GM18873 (cell line): Measurements from ENCODE around the gene EMID1.
A peak's percentile ranks its signal among the peaks of the same experiment; 100 is the strongest.

Experiments
- ATAC-seq: cut with Tn5 transposase; IDR thresholded peaks from one replicate; pipeline ENCODE4 v1.9.1; 2021; ENCODE audit warnings: mild to moderate bottlenecking, moderate library complexity, moderate number of reproducible peaks; ENCODE audit not compliant: unreplicated experiment, low FRiP score

Gene EMID1

DNA sequence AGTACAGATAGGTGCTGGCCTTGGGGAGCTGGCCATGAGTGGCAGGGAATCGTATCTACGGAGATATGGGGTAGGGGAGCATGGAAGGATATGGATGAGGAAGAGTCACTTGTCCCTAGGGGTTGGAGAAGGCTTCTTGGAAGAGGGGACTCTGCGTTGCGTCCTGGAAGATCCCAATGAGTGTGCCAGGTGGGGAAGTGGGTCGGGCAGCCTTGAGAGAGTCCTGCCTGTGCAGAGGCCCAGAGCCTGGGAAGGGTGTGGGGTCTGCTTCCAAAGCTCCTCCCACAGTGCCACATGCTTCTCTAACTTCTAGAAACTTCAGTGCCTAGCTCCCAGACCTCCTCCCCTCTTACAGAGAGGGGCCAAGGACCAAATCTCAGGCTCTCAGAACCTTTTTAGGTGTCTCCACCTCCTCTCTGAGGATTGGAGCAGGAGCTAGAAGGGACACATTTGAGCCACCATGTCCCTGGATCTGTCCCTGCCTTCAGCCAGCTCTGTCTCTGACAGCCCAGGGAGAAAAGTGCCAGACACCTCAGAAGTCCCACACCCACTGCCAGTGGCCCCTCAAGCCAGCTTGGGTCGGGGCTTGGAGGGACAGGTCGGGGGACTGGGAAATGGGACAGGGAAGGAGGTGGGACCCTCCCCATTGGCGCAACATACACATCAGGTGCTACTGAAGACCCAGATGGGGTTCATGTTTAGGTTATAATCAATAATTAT is 51.1 kb downstream of the EMID1 start:
- ATAC-seq, result no peak

DNA sequence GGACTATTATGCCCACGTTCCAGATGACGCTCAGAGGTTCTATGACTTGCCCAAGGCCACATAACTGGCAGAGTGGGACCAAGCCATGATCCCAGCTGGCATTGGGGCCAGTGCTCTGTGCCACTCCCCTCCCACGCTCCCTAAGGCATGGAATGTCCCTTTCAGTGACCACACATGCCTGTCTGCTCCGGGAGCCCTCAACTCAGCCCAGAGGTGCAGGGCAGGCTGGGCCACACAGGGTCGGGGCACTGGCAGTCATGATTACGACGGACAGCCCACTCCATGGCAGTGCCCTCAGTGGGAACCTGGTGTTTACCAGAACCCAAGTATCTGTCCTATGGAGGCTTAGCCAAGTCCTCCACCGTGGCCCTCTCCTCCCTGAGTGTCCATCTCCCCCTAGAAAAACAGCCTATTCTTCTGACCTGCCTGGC is 52.1 kb downstream of the EMID1 start:
- ATAC-seq, result no peak

DNA sequence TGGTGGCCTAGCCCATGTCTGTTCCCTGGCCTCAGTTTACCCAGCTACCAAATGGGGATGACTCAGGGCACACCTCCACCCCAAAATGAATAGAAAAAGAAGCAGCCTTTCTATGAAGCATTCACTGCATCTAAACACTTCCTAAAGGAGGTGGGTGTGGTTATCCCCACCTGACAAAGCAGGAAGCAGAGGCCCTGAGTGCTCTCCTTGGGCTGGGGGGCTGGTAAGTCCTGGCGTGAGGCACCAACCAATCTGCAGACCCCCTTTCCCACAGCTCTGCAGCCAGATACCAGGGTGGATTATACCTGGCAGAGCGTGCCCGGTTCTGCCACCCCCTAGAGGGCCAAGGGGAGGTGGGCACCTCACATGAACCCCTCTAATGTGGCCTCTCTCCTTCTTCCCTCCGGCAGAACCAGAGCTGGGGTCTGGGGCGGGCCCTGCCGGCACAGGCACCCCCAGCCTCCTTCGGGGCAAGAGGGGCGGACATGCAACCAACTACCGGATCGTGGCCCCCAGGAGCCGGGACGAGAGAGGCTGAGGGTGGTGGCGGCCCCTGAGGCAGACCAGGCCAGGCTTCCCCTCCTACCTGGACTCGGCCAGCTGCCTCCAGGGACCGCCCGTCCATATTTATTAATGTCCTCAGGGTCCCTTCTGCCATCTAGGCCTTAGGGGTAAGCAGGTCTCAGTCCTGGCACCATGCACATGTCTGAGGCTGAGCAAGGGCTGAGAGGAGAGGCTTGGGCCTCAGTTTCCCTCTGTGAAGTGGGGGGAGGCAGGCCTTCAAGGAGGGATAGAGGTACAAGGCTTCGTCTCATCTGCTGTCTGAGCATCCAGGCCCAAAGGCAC is 52.9 kb downstream of the EMID1 start:
- ATAC-seq, result no peak

DNA sequence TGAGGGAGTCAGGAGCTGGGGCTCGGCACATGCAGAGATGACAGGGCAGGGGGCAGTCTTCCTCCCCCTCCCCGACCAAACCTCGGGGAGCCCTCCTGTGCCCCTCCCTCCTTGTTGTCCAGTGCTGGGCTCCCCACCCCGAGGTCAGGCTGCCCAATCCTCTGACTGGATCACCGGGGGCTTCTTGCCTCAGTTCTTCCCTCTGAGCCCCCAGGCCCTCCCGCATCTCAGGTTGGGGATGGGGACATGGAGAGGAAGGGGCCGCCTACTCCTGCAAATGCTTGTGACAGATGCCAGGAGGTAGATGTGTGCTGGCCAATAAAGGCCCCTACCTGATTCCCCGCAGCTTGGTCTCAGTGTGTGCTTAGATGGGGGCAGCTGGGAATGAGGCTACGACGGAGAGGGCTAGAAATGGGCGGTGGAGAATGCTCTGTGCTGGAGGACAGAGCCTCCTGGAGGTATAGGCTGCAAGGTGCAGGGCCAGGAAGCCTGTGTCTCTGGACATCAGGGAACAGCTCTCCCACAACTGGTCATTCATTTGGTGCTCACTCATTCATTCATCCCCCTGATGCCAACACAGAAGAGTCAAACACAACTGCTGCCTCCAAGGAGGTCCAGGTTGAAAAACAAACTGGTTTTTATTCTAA is 53.7 kb downstream of the EMID1 start:
- ATAC-seq, result no peak

DNA sequence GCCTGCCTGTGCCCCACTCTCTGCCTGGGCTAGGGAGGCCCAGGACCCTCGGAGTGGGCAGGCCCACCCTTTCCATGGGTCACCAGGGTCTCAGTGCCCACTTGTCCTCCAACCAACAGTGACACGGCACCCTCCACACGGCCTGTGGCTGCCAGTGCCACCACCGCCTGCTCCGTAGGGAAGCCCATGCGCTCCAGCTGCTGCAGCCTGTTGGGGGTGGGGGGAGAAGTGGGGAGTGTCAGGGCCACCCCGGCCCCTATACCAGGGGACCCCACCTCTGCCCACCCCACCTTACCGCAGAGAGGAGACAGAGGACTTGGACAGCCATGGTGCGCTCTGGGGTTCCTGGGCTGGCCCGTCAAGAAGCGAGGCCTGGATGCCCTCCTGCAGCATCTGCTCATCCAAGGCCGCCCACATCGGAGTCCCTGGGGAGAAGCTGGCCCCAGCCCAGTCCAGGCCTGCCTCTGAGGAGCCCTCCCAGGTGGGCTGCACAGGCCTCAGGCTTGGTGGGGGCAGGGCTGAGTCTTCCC is 54.4 kb downstream of the EMID1 start:
- no peak for ATAC-seq

DNA sequence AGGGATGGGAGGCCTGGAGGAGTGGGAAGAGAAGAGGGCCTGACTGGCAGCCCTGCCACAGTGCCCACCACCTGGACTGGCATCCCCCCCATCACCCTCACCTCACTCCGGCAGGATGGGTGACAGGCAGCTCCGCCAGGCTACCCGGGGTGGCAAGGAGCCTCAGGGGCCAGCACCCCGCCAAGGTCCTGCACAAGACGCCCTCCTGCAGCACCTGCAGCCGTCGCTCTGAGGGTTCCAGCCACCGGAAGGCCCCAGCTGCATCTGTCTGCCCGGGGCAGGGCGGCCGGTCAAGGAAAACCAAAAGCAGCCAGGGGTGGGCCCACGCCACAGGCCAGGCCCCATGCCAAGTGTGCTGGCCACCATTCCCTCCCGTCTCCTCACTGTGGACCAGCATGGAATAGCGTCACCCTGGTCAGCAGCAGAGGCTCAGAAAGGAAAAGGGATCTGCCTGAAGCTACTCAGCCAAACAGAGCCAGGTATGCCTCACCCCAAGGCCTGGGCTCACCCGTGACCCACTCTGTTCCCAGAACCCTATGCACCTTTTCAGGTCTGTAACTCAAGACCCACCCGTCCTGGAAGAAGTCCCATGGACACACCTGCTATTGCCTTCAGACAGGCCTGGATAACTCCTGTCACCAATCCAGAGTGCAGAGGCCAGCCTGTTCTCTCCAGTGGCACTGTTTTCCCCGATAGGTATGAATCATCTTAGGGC is 55.1 kb downstream of the EMID1 start:
- no peak for ATAC-seq

DNA sequence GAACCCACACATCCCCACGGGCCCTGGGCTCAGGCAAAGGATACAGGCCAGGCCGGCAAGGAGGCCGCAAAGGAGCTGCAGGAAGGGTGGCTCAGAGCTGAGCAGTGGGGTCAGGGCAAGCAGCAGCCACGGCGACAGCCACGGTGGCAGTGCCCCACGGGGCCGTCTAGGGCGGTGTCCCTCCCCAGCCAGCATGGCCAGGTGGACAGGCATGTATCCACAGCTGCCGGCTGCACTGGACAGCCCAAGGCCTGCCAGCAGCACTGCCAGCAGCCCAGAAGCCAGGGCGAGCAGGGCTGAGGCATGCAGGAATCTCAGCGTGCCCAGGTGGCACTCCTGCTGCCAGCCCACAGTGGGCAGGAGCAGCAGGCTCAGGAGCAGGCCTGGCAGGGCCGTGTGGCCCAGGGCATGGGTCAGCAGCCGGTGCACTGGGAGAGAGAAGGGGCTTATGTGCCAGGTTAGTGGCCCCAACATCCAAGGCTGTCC is 58.1 kb downstream of the EMID1 start:
- no peak for ATAC-seq

DNA sequence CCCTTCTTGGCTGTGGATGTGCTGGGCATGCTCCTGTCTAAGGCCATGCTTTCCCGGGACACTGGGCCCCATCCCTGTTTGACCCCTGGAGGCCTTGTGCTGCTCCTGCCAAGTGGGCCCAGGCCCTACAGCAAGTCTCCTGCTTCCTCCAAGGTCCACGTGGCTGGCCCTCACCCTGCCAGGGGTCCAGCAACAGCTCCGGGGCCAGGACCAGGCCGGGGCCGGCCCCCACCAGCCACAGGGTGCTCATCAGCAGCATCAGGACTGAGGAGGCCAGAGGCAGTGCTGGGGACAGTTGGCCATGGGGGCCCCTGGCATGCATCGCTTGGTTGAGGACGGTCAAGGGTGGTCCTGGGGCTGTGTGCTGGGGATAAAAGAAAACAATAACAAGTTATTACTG is 59.6 kb downstream of the EMID1 start:
- no peak for ATAC-seq

DNA sequence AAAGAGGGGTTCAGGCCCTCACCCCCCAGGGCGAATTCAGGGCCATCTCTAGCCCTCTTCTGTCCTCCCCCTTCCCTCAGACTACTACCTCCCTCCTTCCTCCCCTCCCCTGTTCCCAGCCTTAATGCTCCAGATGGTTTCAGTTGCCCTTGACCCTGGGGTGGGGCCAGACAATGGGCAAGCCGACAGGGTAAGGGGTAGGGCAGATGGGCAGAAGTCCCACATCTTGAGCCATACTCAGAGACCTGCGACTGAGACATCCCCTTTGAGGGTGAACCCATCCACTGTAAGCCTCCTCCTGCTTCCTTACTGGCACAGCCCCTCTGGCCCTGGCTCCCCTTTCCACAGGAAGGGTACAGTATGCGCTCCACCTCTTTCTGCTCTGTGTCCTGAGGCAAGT is 60.2 kb downstream of the EMID1 start:
- ATAC-seq, result no peak

DNA sequence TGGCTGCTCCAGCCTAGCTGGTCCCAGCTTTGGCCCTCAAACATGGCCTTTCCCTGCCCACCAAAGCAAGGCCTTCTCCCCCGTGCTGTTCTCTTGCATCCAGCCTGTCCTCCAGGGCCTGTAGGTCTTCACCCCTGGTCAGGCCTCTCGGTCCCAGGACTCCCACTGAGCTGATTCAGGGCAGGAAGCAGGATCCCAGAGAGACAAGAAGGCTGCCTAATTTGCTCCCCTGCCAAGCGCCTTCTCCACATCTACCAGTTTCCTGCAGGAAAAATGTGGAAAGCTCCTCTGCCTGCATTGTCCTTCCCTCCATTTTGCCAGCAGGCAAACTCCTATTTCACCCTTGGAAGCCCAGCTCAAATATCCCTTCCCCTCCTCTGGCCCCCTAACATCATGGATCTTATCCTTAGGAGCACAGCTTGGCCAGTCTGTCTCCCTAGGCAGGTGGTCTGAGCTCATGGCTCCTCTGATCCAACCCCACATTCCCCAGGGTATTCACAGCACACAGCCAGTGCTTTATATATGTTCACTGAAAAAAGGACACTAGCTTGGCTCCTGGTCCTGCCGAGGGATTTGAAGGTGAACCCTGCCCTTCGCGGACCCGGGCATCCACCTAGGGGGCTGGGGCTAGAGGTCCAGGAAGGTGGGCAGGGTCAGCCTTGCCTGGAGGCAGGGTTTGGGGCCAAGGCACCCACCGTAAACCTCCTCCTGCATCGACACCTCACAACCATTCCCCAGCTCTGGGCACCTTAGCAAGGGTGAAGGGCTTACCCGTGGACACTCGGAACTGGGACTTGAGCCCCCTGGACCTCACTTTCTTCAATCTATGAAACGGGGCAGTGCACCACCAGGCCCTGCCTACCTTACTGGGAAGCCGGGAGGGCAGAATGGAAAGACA is 61.1 kb downstream of the EMID1 start:
- ATAC-seq, result no peak

DNA sequence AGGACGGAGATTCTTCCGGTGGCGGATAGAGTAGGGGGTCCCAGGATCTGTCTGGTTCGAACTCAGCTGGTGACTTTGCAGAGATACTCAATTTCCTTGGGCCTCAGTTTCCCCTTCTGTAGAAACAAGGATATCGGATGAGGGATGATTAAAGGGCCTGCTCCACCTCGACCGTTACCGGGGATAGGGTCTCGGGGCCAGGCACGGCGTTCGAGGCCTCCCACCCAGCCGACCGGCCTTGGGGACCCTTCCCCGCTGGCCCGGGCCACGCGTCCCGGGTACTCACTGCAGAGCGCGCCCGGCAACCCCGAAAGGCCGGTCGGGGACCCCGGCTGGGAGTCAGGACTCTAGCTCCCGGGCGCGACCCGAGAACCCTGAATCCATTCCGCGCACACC is 61.8 kb downstream of the EMID1 start:
- no peak for ATAC-seq

DNA sequence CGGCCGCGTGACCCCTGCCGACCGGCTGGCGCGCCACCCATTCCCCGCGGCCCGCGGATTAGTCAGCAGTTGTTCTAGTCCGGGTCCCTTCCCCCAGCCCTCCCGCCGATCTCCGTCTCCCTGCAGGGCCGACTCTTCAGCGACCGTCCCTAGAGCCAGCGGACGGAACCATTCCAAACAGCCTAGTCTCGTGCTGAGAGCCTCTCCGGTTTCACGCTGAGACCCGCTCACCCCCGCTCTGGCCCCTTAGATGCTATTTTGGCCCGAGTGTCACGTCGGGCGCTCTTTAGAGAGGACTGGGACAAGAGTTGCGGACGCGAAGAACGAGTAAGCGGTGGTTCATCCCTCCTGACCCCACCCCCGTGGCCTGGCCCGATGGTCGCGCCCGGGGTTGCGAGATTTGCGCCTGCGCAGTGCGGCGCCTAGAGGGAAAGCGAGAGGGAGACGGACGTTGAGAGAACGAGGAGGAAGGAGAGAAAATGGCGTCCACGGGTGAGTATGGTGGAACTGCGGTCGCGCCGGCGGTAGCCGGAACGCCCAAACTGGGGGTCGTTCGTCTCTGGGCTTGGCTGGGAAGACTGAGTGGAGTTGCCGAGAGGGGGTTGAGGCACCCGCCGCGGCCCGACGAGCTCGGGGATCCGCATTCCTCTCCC is 62.3 kb downstream of the EMID1 start, which contains the start of the genes EWSR1 and RHBDD3:
Gene EWSR1 (plus strand): TSS at position 411 of the 653 bp plus-strand sequence. CDS start 69 bp downstream, at position 480.
Gene RHBDD3 (minus strand): TSS at position 124 of the 653 bp plus-strand sequence. CDS start 2,355 bp downstream, outside the sequence.
- ATAC-seq, result peak; percentile 61

DNA sequence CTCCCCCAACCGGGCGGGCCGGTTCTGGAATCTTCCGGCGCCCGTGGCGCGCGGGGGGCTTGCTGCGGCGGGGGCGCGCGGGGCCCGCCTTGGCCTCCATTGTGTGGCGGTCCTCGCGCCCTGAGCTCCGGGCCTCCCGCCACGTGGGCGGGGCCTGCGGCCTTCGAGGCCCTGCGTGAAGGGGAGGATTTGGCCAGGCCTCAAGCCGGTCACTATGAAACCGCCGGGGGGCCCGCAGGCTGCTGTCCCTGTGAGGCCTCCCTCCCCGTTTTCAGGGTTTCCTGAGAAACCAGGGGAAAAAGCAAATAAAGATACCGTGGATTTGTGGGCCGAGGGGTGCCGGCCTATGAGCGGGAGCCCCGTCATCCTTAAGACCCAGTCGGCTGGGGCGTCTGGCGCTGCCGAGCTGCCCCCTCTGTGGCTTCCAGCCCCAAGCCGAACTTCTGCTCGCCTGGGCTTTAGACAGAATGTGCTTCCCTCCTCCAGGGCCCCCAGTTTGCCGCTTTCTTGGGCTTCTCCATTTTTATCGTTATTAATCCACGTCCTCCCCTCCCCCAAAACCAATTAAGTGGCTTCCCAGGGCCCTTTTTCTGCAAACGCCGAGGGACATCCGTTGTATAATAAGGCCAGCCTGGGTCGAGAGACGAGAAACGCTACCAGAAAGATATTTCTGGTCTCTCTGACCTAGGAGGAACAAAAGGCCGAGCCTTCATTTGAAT is 63.0 kb downstream of the EMID1 start:
- peak; percentile 19 for ATAC-seq

DNA sequence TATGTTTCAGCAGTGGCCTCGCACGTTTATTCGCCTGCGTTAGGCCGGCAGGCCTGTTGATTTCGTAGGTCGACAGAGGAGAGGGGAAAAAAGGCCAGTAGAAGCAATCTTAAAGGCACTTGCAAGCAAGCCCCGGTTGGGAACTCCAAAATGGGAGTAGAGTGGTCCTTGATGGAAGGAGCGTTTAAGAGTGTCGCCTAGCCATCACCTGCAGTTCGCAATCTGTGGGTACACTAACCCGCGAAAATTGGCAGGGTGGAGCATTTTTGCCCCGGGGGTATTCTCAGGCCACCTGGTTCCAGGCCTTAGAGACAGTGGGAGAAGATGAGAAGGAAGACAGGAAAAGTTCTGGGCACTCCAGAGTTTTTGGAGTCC is 63.5 kb downstream of the EMID1 start:
- no peak for ATAC-seq

DNA sequence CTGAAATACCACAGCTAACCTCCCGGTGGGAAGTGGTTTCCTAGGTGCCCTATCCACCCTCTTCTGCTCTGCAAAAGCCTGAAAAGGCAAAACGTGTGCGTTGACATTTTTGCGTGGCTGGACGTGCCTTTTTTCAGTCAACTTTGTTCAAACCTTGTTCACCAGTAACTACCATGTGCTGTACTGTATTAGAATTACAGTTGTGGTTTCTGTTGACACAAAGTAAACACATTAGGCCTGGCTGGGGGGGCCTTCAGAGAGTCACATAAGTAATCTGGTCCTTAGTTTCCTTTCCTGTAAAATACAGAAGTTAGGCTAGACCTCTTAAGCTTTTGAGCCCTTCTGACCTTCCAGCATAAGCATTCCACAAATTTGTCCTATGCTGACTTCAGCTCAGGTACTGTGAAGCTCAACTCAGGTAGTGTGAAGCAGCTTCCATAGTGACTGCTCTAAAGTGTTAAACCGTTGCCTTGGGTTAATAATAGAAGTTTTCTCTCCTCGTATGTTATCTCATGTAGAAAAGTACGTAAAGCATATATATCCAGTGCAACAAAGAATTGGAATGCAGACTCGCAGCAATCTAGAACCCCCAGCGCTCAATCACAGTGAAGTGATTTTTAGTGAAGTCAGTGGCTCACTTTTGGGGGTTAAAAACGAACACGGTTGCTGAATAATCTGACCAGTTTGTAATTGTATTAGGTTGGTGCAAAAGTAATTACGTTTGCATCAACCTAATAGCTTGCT is 64.2 kb downstream of the EMID1 start:
- ATAC-seq, result no peak

DNA sequence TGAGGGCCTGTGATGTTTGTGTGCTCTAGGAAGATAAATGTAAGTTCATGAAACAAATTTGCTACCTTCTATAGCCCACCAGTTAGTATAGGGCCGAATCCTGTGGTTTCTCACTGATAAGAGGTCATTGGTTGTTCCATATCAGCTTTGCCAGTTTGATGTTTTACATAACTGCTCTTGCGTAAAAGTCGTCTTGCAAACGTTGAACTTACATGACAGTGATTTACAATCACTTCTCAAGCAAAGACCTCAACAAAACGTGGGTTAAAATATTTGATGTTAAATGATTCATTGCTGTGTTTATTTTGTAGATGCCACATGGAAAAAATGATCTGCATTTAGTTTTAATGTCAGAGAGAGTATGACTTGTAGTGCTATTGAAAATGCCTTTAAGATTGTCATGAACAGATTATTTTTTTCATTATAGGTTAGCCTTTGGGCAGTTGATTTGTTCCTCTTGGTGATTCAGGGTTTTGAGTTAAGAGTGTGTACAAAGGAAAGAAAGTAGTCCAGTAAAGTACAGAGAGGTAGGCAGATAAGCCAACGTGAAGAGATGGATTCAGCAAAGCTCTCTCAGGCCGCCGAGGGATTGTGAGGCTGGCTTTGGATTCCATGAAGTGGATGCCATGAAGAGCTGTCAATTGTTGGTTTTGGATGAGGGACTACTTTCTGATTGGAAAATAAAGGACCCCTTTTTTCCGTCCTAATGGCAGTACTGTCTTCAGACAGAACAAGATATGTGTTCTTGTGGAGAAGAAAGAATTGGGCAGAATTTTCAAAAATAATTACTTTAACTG is 65.0 kb downstream of the EMID1 start:
- no peak for ATAC-seq

DNA sequence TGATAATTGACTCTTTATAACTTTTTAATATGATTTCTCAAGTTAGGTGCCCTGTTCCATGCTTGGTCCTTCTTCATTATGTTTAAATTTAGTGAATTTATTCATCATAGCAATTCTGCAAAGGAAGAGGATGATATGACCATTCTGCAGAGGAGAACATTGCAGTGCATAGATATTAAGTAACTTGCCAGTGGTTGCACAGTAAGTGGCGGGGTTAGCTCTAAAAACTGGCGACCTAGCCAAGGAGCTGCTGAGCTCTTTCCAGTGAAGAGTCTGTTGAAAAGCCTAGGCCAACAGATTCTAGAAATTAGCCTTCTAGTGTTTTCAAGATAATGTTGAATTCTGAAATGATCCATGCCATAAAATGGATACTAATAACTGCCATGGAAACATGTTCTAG is 66.9 kb downstream of the EMID1 start:
- no peak for ATAC-seq
